HepG2 (cell line): Measurements from ENCODE around the gene LRRC10. TPM values are rescaled to one million over a fixed set of nuclear protein-coding genes. Genes with fewer than 3 reads are reported as not detected.

ENCODE experiments used
- CREBL2 ChIP-seq: sonication (generic); formaldehyde crosslinking; IDR thresholded peaks from 2 replicates; pipeline ENCODE4 v1.8.1; 2023; ENCODE audit warnings: missing genetic modification reagents, mild to moderate bottlenecking, borderline replicate concordance
- ETS1 ChIP-seq: sonication (generic); formaldehyde crosslinking; IDR thresholded peaks from 2 replicates; pipeline ENCODE4 v1.4.0; 2020; ENCODE audit warnings: missing genetic modification reagents
- GFI1 ChIP-seq: sonication (generic); formaldehyde crosslinking; IDR thresholded peaks from 2 replicates; pipeline ENCODE4 v1.5.0; 2020; ENCODE audit warnings: missing genetic modification reagents, mild to moderate bottlenecking, borderline replicate concordance
- NR2F1 ChIP-seq, 2 experiments: fragments of 450-650 bp in 1 of 2; formaldehyde crosslinking in 1 of 2; IDR thresholded peaks; 2 replicates each; pipeline versions ENCODE4 v1.5.0 to v1.6.1; 2016 to 2020; ENCODE audit warnings: mild to moderate bottlenecking in 1 of 2, missing compliant biosample characterization in 1 of 2, missing genetic modification reagents in 1 of 2, moderate library complexity in 1 of 2
- PHF21A ChIP-seq: sonication (generic); formaldehyde crosslinking; IDR thresholded peaks from 2 replicates; pipeline ENCODE4 v1.5.0; 2020; ENCODE audit warnings: mild to moderate bottlenecking, missing genetic modification reagents
- REPIN1 ChIP-seq: sonication (generic); formaldehyde crosslinking; IDR thresholded peaks from 2 replicates; pipeline ENCODE4 v1.8.0; 2022; ENCODE audit warnings: missing genetic modification reagents, low read depth, mild to moderate bottlenecking, borderline replicate concordance
- REST ChIP-seq, 2 experiments: IDR thresholded peaks; 2 replicates each; pipeline ENCODE4 v1.6.1; 2011 to 2012; ENCODE audit warnings: low read length in 2 of 2, borderline replicate concordance in 1 of 2, low read depth in 1 of 2, mild to moderate bottlenecking in 1 of 2, moderate library complexity in 1 of 2
- RNF219 ChIP-seq: sonication (generic); formaldehyde crosslinking; IDR thresholded peaks from 2 replicates; pipeline ENCODE4 v1.5.0; 2020; ENCODE audit warnings: mild to moderate bottlenecking, missing genetic modification reagents
- ZKSCAN5 ChIP-seq: sonication (generic); formaldehyde crosslinking; IDR thresholded peaks from 2 replicates; pipeline ENCODE4 v1.5.1; 2020; ENCODE audit warnings: mild to moderate bottlenecking, missing genetic modification reagents
- ZNF251 ChIP-seq: sonication (generic); formaldehyde crosslinking; IDR thresholded peaks from 2 replicates; pipeline ENCODE4 v1.9.0; 2021; ENCODE audit warnings: mild to moderate bottlenecking, missing genetic modification reagents
- ZNF513 ChIP-seq: sonication (generic); formaldehyde crosslinking; conservative IDR thresholded peaks from 2 replicates; pipeline ENCODE4 v1.5.0; 2020; ENCODE audit warnings: missing genetic modification reagents
- ZNF550 ChIP-seq: sonication (generic); formaldehyde crosslinking; IDR thresholded peaks from 2 replicates; pipeline ENCODE4 v1.4.0; 2020; ENCODE audit warnings: mild to moderate bottlenecking, missing genetic modification reagents, borderline replicate concordance
- ZSCAN12 ChIP-seq: sonication (generic); formaldehyde crosslinking; IDR thresholded peaks from 2 replicates; pipeline ENCODE4 v1.9.0; 2021; ENCODE audit warnings: mild to moderate bottlenecking, missing genetic modification reagents
- ZSCAN31 ChIP-seq: sonication (generic); formaldehyde crosslinking; IDR thresholded peaks from 2 replicates; pipeline ENCODE4 v1.5.0; 2020; ENCODE audit warnings: low read depth, mild to moderate bottlenecking, missing genetic modification reagents
- polyA plus RNA-seq, 8 experiments: library from polyadenylated mRNA; depleted of rRNA in 3 of 8; stranded (reverse) in 7 of 8; unstranded in 1 of 8; fragments of >200 nt; fragmentation: Illumina TruSeq in 4 of 8; extraction: Trizol in 4 of 8; gene quantifications; 2 replicates each; pipeline versions ENCODE4 v1.2.1 to v1.2.3, GENCODE V29; 2011 to 2016; ENCODE audit warnings: low read depth in 4 of 8, missing spikeins in 1 of 8, mixed read lengths in 1 of 8; ENCODE audit not compliant: insufficient read depth in 1 of 8
- total RNA-seq, 5 experiments: library from RNA; depleted of rRNA; stranded (reverse); fragments of >200 nt; fragmentation: Illumina TruSeq; extraction: Trizol; gene quantifications; 2 replicates each; pipeline ENCODE4 v1.2.3, GENCODE V29; 2016; ENCODE audit warnings: low read depth in 1 of 5

The LRRC10 gene
- total and polyA plus RNA-seq, 2 of the 13 experiments (the other 11 are each of a cell fraction or from before 2014, with no cell fraction given), result not detected

GRCh38 chr12:69585189-69586062 lies 25.3 kb downstream of the LRRC10 start, which contains the start of gene CCT2 (continued):
- TF ChIP-seq ZNF251 (CRISPR knock-in tag) (0 out of 2 replicates have a peak, but pooled peaks have one; percentile 77), NR2F1 (CRISPR knock-in tag; IDR thresholded peaks at IDR 0.05) (no peak), ZNF513 (CRISPR knock-in tag) (peak; percentile 91; the same call in 1 of the 2 replicates), ZSCAN31 (CRISPR knock-in tag) (0 out of 2 replicates have a peak, but pooled peaks have one; percentile 88), ZSCAN12 (0 out of 2 replicates have a peak, but pooled peaks have one; percentile 38), CREBL2 (CRISPR knock-in tag) (peak; percentile 54; the same call in 1 of the 2 replicates), REST (IDR thresholded peaks at IDR 0.05; ENCODE audit: borderline replicate concordance in 1 of 2, low read depth in 1 of 2, low read length in 2 of 2) (peak in 1 of 2 experiments; percentile 61; a peak in 1 of 4 replicates), PHF21A (CRISPR knock-in tag) (peak; percentile 41; the same call in 1 of the 2 replicates), ETS1 (CRISPR knock-in tag) (peak; percentile 83; the same call in 1 of the 2 replicates), ZKSCAN5 (no peak), GFI1 (CRISPR knock-in tag) (peak; percentile 70), REPIN1 (CRISPR knock-in tag) (peak; percentile 54; the same call in 1 of the 2 replicates), RNF219 (CRISPR knock-in tag) (no peak), ZNF550 (CRISPR knock-in tag) (no peak)
